Mesothelial cell of epicardium (in vitro differentiated cells): ENCODE results near the gene HEMK1. TPM values are rescaled to one million over a fixed set of nuclear protein-coding genes. Genes with fewer than 3 reads are reported as not detected.
A peak's percentile ranks its signal among the peaks of the same experiment; 100 is the strongest.

Experiments used
- DNase-seq, 2 experiments: peaks; one replicate each; pipeline ENCODE4 v3.0.0; 2021; ENCODE audit warnings: low spot score in 2 of 2; ENCODE audit not compliant: unreplicated experiment in 2 of 2
- H3K27ac Mint-ChIP-seq: 2 replicates; pipeline ENCODE4 v1.8.0; 2021; ENCODE audit warnings: mixed read lengths
- H3K27me3 Mint-ChIP-seq: 2 replicates; pipeline ENCODE4 v1.8.0; 2021; ENCODE audit warnings: low read depth, mixed read lengths
- H3K36me3 Mint-ChIP-seq: 2 replicates; pipeline ENCODE4 v1.8.0; 2021; ENCODE audit warnings: mixed read lengths
- H3K4me1 Mint-ChIP-seq: 2 replicates; pipeline ENCODE4 v1.8.0; 2021; ENCODE audit warnings: mixed read lengths
- H3K4me3 Mint-ChIP-seq: 2 replicates; pipeline ENCODE4 v1.8.0; 2021; ENCODE audit warnings: mild to moderate bottlenecking, moderate library complexity, mixed read lengths
- H3K9me3 Mint-ChIP-seq: 2 replicates; pipeline ENCODE4 v1.8.0; 2021; ENCODE audit warnings: mixed read lengths
- total RNA-seq: library from RNA; stranded (reverse); gene quantifications from 3 replicates; pipeline ENCODE4 v1.2.1, GENCODE V29; 2021
- TF ChIP-seq, protein P1 (sequence below): fragments of 200-600 bp; sonication (generic); IDR thresholded peaks from one replicate; pipeline ENCODE4 v1.5.0; 2021; ENCODE audit warnings: antibody characterized with exemption; ENCODE audit not compliant: unreplicated experiment

HEMK1 gene
- total RNA-seq, 1 donor from 2014 or later, result 32.8 TPM

DNA sequence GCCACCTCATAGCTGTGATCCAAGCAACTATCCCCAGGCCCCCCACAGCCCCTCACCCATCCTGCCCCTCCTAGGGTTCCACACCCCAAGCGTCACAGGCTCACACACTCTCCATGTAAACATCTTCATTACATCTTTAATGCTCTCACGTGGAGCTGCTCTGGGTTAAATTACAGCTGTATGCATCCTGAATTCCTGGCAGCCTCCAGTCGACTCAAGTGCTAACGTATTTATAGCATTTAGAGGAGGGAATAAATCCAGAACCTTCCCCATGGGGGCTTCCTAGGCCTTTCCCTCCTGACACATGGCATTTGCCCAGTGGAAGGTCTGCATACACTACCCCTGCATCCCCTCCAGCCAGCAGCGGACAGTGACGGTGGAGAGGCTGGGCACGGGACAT lies 11.4 kb upstream of the HEMK1 start:
- peaks cover 28% of the 10 kb centered on the region for H3K27me3 Mint-ChIP-seq
- no peak overlapping the region for H3K4me3 Mint-ChIP-seq
- TF ChIP-seq, protein P1, sequence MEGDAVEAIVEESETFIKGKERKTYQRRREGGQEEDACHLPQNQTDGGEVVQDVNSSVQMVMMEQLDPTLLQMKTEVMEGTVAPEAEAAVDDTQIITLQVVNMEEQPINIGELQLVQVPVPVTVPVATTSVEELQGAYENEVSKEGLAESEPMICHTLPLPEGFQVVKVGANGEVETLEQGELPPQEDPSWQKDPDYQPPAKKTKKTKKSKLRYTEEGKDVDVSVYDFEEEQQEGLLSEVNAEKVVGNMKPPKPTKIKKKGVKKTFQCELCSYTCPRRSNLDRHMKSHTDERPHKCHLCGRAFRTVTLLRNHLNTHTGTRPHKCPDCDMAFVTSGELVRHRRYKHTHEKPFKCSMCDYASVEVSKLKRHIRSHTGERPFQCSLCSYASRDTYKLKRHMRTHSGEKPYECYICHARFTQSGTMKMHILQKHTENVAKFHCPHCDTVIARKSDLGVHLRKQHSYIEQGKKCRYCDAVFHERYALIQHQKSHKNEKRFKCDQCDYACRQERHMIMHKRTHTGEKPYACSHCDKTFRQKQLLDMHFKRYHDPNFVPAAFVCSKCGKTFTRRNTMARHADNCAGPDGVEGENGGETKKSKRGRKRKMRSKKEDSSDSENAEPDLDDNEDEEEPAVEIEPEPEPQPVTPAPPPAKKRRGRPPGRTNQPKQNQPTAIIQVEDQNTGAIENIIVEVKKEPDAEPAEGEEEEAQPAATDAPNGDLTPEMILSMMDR, result no peak
- H3K4me1 Mint-ChIP-seq, result no peaks in the 10 kb centered on the region
- no peak for DNase-seq
- no peak overlapping the region for H3K27ac Mint-ChIP-seq
- no peaks in the 10 kb centered on the region for H3K36me3 Mint-ChIP-seq
- no peaks in the 10 kb centered on the region for H3K9me3 Mint-ChIP-seq

DNA sequence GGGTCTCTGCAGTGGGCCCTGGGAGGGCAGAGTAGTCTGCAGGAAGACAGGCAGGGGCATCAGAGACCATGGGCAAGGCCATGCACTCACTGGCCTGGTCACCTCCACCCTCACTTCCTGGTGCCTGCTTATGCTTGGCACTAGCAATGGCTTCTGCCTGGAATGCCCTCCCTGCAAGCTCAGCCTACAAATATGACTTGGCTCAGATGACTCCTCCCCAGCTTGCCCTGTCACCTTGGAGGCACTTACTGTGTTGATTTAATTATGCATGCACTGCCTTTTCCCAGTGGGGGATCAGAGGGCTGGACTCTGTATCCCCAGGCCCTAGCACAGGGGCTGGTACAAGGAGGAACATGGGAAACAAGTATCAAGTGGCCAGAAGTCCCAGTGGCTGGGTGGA lies 9.6 kb upstream of the HEMK1 start:
- H3K4me3 Mint-ChIP-seq, result no peak overlapping the region
- no peak overlapping the region for H3K27ac Mint-ChIP-seq
- DNase-seq, result no peak
- H3K36me3 Mint-ChIP-seq, result no peaks in the 10 kb centered on the region
- TF ChIP-seq, protein P1, result no peak
- H3K4me1 Mint-ChIP-seq, result no peaks in the 10 kb centered on the region
- peaks cover 17% of the 10 kb centered on the region for H3K27me3 Mint-ChIP-seq
- H3K9me3 Mint-ChIP-seq, result no peaks in the 10 kb centered on the region

DNA sequence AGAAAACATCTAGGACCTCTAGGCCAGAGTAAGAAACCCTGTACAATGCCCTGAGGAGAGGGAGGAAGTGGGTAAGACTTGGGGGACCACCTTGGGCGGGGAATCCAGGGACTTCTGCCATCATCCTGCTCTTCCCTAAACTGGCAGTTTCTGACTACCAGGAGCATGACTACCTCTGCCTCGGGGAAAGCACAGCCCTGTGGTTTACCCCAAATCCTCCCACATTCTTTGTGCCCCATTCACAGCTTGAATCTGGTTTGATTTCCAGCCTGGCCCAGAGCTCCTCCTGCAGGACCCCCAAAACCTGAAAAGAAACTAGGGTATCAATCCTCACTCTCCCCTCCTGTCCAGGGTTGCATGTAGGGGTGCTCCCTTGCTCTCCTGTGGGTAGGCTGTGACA lies 6.5 kb upstream of the HEMK1 start:
- Mint-ChIP-seq H3K4me3 (no peak overlapping the region), H3K9me3 (no peaks in the 10 kb centered on the region), H3K4me1 (peaks cover 9% of the 10 kb centered on the region), H3K27ac (no peak overlapping the region), H3K36me3 (no peaks in the 10 kb centered on the region), H3K27me3 (peaks cover 22% of the 10 kb centered on the region)
- TF ChIP-seq, protein P1, result no peak
- DNase-seq, result no peak

DNA sequence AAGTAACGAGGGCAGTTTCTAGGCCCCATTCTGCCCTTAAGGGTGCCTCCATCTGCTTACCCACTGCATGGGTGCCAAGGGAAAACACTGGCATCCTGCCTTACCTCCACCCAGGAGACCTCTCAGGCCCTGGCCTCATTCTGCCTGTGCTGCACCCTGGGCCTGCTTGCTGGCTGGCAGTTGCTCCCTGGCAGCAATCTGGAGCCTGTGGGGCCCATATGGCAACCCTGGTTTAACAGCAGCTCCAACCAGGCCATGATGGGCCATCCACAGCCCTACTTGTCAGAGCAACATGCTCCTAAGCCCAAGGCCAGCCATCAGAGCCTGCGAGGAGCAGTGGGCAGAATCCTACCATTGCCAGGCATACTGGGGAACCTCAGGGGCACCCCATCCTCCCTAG lies 5.5 kb upstream of the HEMK1 start:
- TF ChIP-seq, protein P1, result no peak
- Mint-ChIP-seq H3K4me3 (no peak overlapping the region), H3K27ac (no peak overlapping the region), H3K9me3 (no peaks in the 10 kb centered on the region), H3K27me3 (peaks cover 18% of the 10 kb centered on the region), H3K4me1 (peaks cover 9% of the 10 kb centered on the region), H3K36me3 (no peaks in the 10 kb centered on the region)
- no peak for DNase-seq

DNA sequence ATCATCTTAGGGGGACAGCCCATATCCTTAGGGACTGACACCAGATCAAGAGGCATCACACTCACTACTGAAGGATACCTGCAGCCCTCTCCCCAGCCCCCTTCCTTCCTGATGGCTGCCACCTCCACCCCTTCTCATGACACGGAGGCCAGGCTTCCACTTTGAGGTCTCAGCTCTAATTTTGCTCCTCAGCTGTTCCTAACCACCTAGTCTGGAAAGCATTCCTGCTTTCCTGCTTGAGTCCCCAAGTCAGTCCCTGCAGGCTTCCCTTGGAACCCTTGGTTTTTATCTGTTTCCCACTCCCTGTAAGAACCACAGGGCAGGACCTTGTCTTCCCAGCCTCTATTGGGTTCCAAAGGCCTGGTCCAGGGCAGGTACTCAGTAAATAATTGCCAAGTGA lies 5.0 kb upstream of the HEMK1 start:
- no peaks in the 10 kb centered on the region for H3K36me3 Mint-ChIP-seq
- peaks cover 16% of the 10 kb centered on the region for H3K27me3 Mint-ChIP-seq
- no peaks in the 10 kb centered on the region for H3K9me3 Mint-ChIP-seq
- DNase-seq, result no peak
- no peak overlapping the region for H3K27ac Mint-ChIP-seq
- TF ChIP-seq, protein P1, result no peak
- H3K4me1 Mint-ChIP-seq, result peaks cover 9% of the 10 kb centered on the region
- no peak overlapping the region for H3K4me3 Mint-ChIP-seq

DNA sequence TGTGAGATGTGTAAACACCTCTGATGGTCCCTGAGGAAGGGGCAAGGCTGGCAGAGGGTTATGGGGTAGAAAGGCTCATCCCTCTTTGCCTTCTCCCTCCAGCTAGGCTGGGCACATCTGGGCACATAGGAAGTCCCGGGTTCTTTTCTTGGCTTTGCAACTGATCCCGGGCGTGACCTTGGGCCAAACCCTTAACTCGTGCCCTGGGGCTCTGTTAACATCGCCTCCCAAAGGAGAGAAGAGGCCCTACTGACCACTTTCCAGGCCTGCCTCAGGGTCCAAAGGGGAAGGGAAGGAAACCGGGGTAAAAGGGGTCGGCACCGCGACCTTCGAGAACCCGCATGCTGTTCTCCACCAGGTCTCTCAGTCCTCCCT lies 2.3 kb upstream of the HEMK1 start:
- TF ChIP-seq, protein P1, result no peak
- Mint-ChIP-seq H3K36me3 (no peaks in the 10 kb centered on the region), H3K27ac (no peak overlapping the region), H3K9me3 (no peaks in the 10 kb centered on the region), H3K4me1 (peaks cover 17% of the 10 kb centered on the region), H3K27me3 (peaks cover 16% of the 10 kb centered on the region), H3K4me3 (peak overlapping the region; percentile 64)
- DNase-seq, result no peak
